GM12878 (cell line): ENCODE measurements around the gene PRKCE. TPM values are rescaled to one million over a fixed set of nuclear protein-coding genes. Genes with fewer than 3 reads are reported as not detected.
A peak's percentile ranks its signal among the peaks of the same experiment; 100 is the strongest.
"Not testable (repeated sequence)": the region's sequence is repeated elsewhere in the genome, so short reads cannot be mapped to it uniquely, and the experiment has no call there.

Experiments used
- ATAC-seq: fragments of 200-7000 bp; cut with Tn5 transposase; 3 replicates; pipeline ENCODE4 v1.9.1; 2020; ENCODE audit warnings: mild to moderate bottlenecking, moderate library complexity
- BruUV-seq: library from RNA; stranded (reverse); fragments of 400-500 nt; replicated peaks from 2 replicates; lab custom pipeline; 2021; lab: Mats Ljungman, UMichigan
- CTCF ChIA-PET: fragments of 300-600 bp; sonication (Branson Sonifier 250); formaldehyde crosslinking; extraction: SDS; loops from one replicate; lab custom pipeline; 2021; ENCODE audit warnings: inconsistent platforms; lab: Yijun Ruan, JAX
- POLR2A ChIA-PET: fragments of 350-600 bp; formaldehyde crosslinking; extraction: SDS; loops from one replicate; lab custom pipeline; 2021; ENCODE audit warnings: inconsistent platforms; lab: Charles Lee
- RAD21 ChIA-PET: fragments of 300-600 bp; sonication (Branson Sonifier 250); formaldehyde crosslinking; loops from one replicate; lab custom pipeline; 2023; ENCODE audit warnings: antibody characterized with exemption; ENCODE audit not compliant: unreplicated experiment; lab: Charles Lee
- SMC1A ChIA-PET: fragments of 300-600 bp; sonication (Branson Sonifier 250); formaldehyde crosslinking; loops from one replicate; lab custom pipeline; 2023; ENCODE audit not compliant: unreplicated experiment, uncharacterized antibody; lab: Charles Lee
- DNase-seq: peaks from one replicate; pipeline ENCODE4 v3.0.0-alpha.2; 2011; ENCODE audit warnings: low read depth, low spot score
- FAIRE-seq: peaks from 3 replicates; lab custom pipeline; 2011; peaks lifted over from hg19 to GRCh38; lab: Jason Lieb, UNC
- H2AFZ ChIP-seq: 2 replicates; pipeline ENCODE4 v1.6.0; 2011; ENCODE audit warnings: low read depth, low read length, control low read depth; ENCODE audit not compliant: control insufficient read depth
- H3K27ac ChIP-seq: 2 replicates; pipeline ENCODE4 v1.5.1; 2011; ENCODE audit warnings: control low read depth; ENCODE audit not compliant: control insufficient read depth, insufficient read depth
- H3K27me3 ChIP-seq, 2 experiments: replicated peaks in 1 of 2; 2 replicates each; pipeline versions ENCODE4 v1.6.0 to v1.6.1; 2011; ENCODE audit warnings: low read length in 1 of 2; ENCODE audit not compliant: control insufficient read depth in 2 of 2, insufficient read depth in 2 of 2
- H3K36me3 ChIP-seq, 2 experiments: 2 replicates each; pipeline ENCODE4 v1.5.1; 2011; ENCODE audit warnings: low read length in 1 of 2; ENCODE audit not compliant: control insufficient read depth in 2 of 2, insufficient read depth in 2 of 2
- H3K4me1 ChIP-seq: 2 replicates; pipeline ENCODE4 v1.6.1; 2011; ENCODE audit warnings: mild to moderate bottlenecking, low read length, moderate library complexity, mixed read lengths; ENCODE audit not compliant: control insufficient read depth, insufficient read depth
- H3K4me2 ChIP-seq: 2 replicates; pipeline ENCODE4 v1.6.0; 2011; ENCODE audit warnings: control low read depth; ENCODE audit not compliant: control insufficient read depth, insufficient read depth
- H3K4me3 ChIP-seq: fragments of 200-600 bp; sonication (generic); 2 replicates; pipeline ENCODE4 v1.5.1; 2016
- H3K79me2 ChIP-seq: 2 replicates; pipeline ENCODE4 v1.6.0; 2011; ENCODE audit warnings: low read length; ENCODE audit not compliant: control insufficient read depth, insufficient read depth
- H3K9ac ChIP-seq: 2 replicates; pipeline ENCODE4 v1.8.0; 2011; ENCODE audit warnings: low read length, control low read depth, mixed read lengths; ENCODE audit not compliant: control insufficient read depth, insufficient read depth
- H3K9me3 ChIP-seq: replicated peaks from 3 replicates; pipeline ENCODE4 v1.5.1; 2011; ENCODE audit warnings: mild to moderate bottlenecking, low read length; ENCODE audit not compliant: control insufficient read depth, insufficient read depth
- H4K20me1 ChIP-seq: 2 replicates; pipeline ENCODE4 v1.6.0; 2011; ENCODE audit not compliant: control insufficient read depth, insufficient read depth
- CEBPB ChIP-seq, 2 experiments: fragments of 150-350 bp in 1 of 2; IDR thresholded peaks; 2 replicates each; pipeline ENCODE4 v1.6.1; 2012 to 2014; ENCODE audit warnings: low read depth in 2 of 2, low read length in 2 of 2, borderline replicate concordance in 1 of 2, inconsistent platforms in 1 of 2
- CHD2 ChIP-seq: IDR thresholded peaks from 2 replicates; pipeline ENCODE4 v1.6.1; 2011; ENCODE audit warnings: low read depth, low read length, improper control_type of control experiment, borderline replicate concordance
- MTA3 ChIP-seq: IDR thresholded peaks from 2 replicates; pipeline ENCODE4 v1.6.1; 2012; ENCODE audit warnings: low read length, inconsistent platforms, borderline replicate concordance
- MXI1 ChIP-seq: fragments of 150-350 bp; IDR thresholded peaks from 2 replicates; pipeline ENCODE4 v1.6.1; 2011; ENCODE audit warnings: low read depth, mild to moderate bottlenecking, inconsistent platforms, low read length, improper control_type of control experiment
- NFIC ChIP-seq: IDR thresholded peaks from 2 replicates; pipeline ENCODE4 v1.6.1; 2012; ENCODE audit warnings: low read depth, mild to moderate bottlenecking, inconsistent platforms, low read length, moderate library complexity
- PAX5 ChIP-seq: IDR thresholded peaks from 2 replicates; pipeline ENCODE4 v1.6.1; 2011; ENCODE audit warnings: low read depth, low read length, borderline replicate concordance
- SMAD1 ChIP-seq: fragments of 450-650 bp; IDR thresholded peaks from 2 replicates; pipeline ENCODE4 v1.6.1; 2018; ENCODE audit warnings: mild to moderate bottlenecking, low read depth; ENCODE audit not compliant: partially characterized antibody
- ZNF622 ChIP-seq: fragments of 450-650 bp; IDR thresholded peaks from 2 replicates; pipeline ENCODE4 v1.6.1; 2017; ENCODE audit warnings: mild to moderate bottlenecking, inconsistent platforms
- ZSCAN29 ChIP-seq: fragments of 450-650 bp; IDR thresholded peaks from 2 replicates; pipeline ENCODE4 v1.6.1; 2017; ENCODE audit warnings: mild to moderate bottlenecking, moderate library complexity
- WGBS: methylation state at CpG from one replicate; pipeline ENCODE4 v1.1.6; 2016; ENCODE audit warnings: low lambda C conversion rate; ENCODE audit not compliant: insufficient replicate concordance, insufficient coverage; ENCODE audit errors: missing lambda C conversion rate; 5-methylcytosine and 5-hydroxymethylcytosine counted together
- in situ Hi-C: fragments of 300-500 bp; cut with MboI; formaldehyde crosslinking; loops from 9 replicates; pipeline ENCODE4 v1.14.3; 2018; ENCODE audit warnings: mixed read lengths
- intact Hi-C: fragments of 100-400 bp; cut with micrococcal nuclease; formaldehyde crosslinking; loops from one replicate; pipeline ENCODE4 v1.14.2; 2022; ENCODE audit not compliant: unreplicated experiment
- polyA plus RNA-seq, 11 experiments: library from polyadenylated mRNA; depleted of rRNA in 4 of 11; unstranded in 6 of 11; stranded (reverse) in 5 of 11; fragments of >200 nt; fragmentation: Nextera tagmentation in 4 of 11; fragmentation: Illumina TruSeq in 1 of 11; extraction: Ambion mirVana in 4 of 11; extraction: Trizol in 1 of 11; gene quantifications; 1 replicate in 1 of 11; 2 replicates in 10 of 11; pipeline versions ENCODE4 v1.2.1 to v1.2.3, GENCODE V29; 2011 to 2016; ENCODE audit warnings: inconsistent platforms in 2 of 11, missing spikeins in 2 of 11, low read depth in 1 of 11
- total RNA-seq, 4 experiments: library from RNA; depleted of rRNA in 3 of 4; stranded (reverse); fragments of >200 nt in 3 of 4; fragmentation: Illumina TruSeq in 1 of 4; extraction: Trizol in 1 of 4; gene quantifications; 2 replicates each; pipeline versions ENCODE4 v1.2.1 to v1.2.3, GENCODE V29; 2013 to 2021
- TF ChIP-seq, protein P1 (sequence below): fragments of 450-650 bp; IDR thresholded peaks from 2 replicates; pipeline ENCODE4 v1.6.1; 2016; ENCODE audit warnings: mild to moderate bottlenecking

The PRKCE gene
- total and polyA plus RNA-seq, 10 of the 15 experiments (the other 5 are each of a cell fraction or from before 2014, with no cell fraction given), result 2.6 to 28.2 (median 11.3) TPM

GRCh38 chr2:45889620-45890370 is 238.3 kb downstream of the PRKCE start (continued):
- peak; percentile 74; the same call in 1 of the 2 replicates for TF ChIP-seq PAX5
- peak; percentile 20; the same call in 1 of the 2 replicates for TF ChIP-seq MTA3
- TF ChIP-seq MXI1, result no peak
- TF ChIP-seq NFIC, result peak; percentile 56
- no peak for TF ChIP-seq ZSCAN29
- no peak for TF ChIP-seq ZNF622
- TF ChIP-seq CHD2, result 0 out of 2 replicates have a peak, but pooled peaks have one; percentile 32
- TF ChIP-seq SMAD1, result no peak
- TF ChIP-seq CEBPB (IDR thresholded peaks at IDR 0.05; ENCODE audit: borderline replicate concordance in 1 of 2, low read depth in 2 of 2, low read length in 2 of 2), result no peak

- in situ Hi-C loops, result not testable (repeated sequence)
These were observed 238.8 kb downstream of the PRKCE start for GRCh38 chr2:45890371-45890646.

More at GRCh38 chr2:45890371-45890646, 238.8 kb downstream of the PRKCE start:
- H2AFZ ChIP-seq, ATAC-seq, H3K27me3 ChIP-seq, DNase-seq, intact Hi-C loops, H3K36me3 ChIP-seq, H3K79me2 ChIP-seq, FAIRE-seq: not testable (repeated sequence)
- Histone ChIP-seq H3K9ac (peak overlapping the region; percentile 24; the same call in 1 of the 2 replicates), H3K4me1 (peaks cover 56% of the 10 kb centered on the region), H3K27ac (peak overlapping the region; percentile 85), H3K4me2 (peak overlapping the region; percentile 89), H3K4me3 (peak overlapping the region; percentile 25; the same call in 1 of the 2 replicates)
- 75% methylated on average over 6 of the region's 6 CpGs for WGBS
- ChIA-PET CTCF (interaction anchor here (0.8 to 5.2 kb wide), 19 partner anchors 8 to 240 kb away, joined by 3 to 48 read pairs (median 5); no protein-coding TSS in a partner anchor), POLR2A (interaction anchor here (0.6 to 3.6 kb wide), 22 partner anchors 8 to 1173 kb away, joined by 3 to 23 read pairs (median 5); no protein-coding TSS in a partner anchor), RAD21 (interaction anchor here (0.8 to 6.3 kb wide), 20 partner anchors 11 to 238 kb away, joined by 3 to 100 read pairs (median 8); partner anchors contain the start of gene PRKCE)
- TF ChIP-seq, protein P1, sequence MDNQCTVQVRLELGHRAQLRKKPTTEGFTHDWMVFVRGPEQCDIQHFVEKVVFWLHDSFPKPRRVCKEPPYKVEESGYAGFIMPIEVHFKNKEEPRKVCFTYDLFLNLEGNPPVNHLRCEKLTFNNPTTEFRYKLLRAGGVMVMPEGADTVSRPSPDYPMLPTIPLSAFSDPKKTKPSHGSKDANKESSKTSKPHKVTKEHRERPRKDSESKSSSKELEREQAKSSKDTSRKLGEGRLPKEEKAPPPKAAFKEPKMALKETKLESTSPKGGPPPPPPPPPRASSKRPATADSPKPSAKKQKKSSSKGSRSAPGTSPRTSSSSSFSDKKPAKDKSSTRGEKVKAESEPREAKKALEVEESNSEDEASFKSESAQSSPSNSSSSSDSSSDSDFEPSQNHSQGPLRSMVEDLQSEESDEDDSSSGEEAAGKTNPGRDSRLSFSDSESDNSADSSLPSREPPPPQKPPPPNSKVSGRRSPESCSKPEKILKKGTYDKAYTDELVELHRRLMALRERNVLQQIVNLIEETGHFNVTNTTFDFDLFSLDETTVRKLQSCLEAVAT, result 0 out of 2 replicates have a peak, but pooled peaks have one; percentile 7
- TF ChIP-seq, all 136 proteins: peak for 1; not testable (repeated sequence) for 135
- H3K9me3 ChIP-seq, BruUV-seq, H4K20me1 ChIP-seq: not testable (repeated sequence)
- SMC1A ChIA-PET, result interaction anchor here (1.0 to 11.4 kb wide), 29 partner anchors 9 to 251 kb away, joined by 3 to 224 read pairs (median 8); no protein-coding TSS in a partner anchor
